ENCODE results near the gene ARSB. TPM values are rescaled to one million over a fixed set of nuclear protein-coding genes. Genes with fewer than 3 reads are reported as not detected.

Gene ARSB
- total and polyA plus RNA-seq, 10 of the 15 experiments (the other 5 are each of a cell fraction or from before 2014, with no cell fraction given): 1.2 to 8.2 (median 6.1) TPM

- ChIA-PET RAD21 (ENCODE audit: unreplicated experiment) (no interaction called here), POLR2A (no interaction called here), CTCF (no interaction called here), SMC1A (ENCODE audit: uncharacterized antibody, unreplicated experiment) (interaction anchor here (0.7 to 1.1 kb wide), 5 partner anchors 17 to 411 kb away, joined by 3 to 4 read pairs (median 3); no protein-coding TSS in a partner anchor)
- WGBS (ENCODE audit: insufficient coverage, insufficient replicate concordance, low lambda C conversion rate, missing lambda C conversion rate): 88% methylated on average over 3 of the region's 3 CpGs
- H3K4me3 ChIP-seq: no peak overlapping the region
- no peak for DNase-seq (ENCODE audit: low read depth, low spot score)
- intact Hi-C loops (cut with micrococcal nuclease; ENCODE audit: unreplicated experiment): loop anchor here (10.0 kb wide), 1 partner anchor 47 kb away; no protein-coding TSS in a partner anchor
- in situ Hi-C loops (cut with MboI): no loop called here
- FAIRE-seq: no peak
- no peak for ATAC-seq
- H3K79me2 ChIP-seq (ENCODE audit: control insufficient read depth, insufficient read depth, low read length): no peaks in the 10 kb centered on the region
- H3K36me3 ChIP-seq (ENCODE audit: control insufficient read depth in 2 of 2, insufficient read depth in 2 of 2, low read length in 1 of 2): no peaks in the 10 kb centered on the region
- H3K27me3 ChIP-seq (replicated peaks in 1 of 2; ENCODE audit: control insufficient read depth in 2 of 2, insufficient read depth in 2 of 2, low read length in 1 of 2): no peaks in the 10 kb centered on the region
- no peak for TF ChIP-seq CEBPB (IDR thresholded peaks at IDR 0.05; ENCODE audit: borderline replicate concordance in 1 of 2, low read depth in 2 of 2, low read length in 2 of 2)
- no peak for TF ChIP-seq ZBTB40 (IDR thresholded peaks at IDR 0.05; ENCODE audit: borderline replicate concordance)
- TF ChIP-seq RELA (IDR thresholded peaks at IDR 0.05; ENCODE audit: borderline replicate concordance, partially characterized antibody): no peak
- TF ChIP-seq, protein P1, sequence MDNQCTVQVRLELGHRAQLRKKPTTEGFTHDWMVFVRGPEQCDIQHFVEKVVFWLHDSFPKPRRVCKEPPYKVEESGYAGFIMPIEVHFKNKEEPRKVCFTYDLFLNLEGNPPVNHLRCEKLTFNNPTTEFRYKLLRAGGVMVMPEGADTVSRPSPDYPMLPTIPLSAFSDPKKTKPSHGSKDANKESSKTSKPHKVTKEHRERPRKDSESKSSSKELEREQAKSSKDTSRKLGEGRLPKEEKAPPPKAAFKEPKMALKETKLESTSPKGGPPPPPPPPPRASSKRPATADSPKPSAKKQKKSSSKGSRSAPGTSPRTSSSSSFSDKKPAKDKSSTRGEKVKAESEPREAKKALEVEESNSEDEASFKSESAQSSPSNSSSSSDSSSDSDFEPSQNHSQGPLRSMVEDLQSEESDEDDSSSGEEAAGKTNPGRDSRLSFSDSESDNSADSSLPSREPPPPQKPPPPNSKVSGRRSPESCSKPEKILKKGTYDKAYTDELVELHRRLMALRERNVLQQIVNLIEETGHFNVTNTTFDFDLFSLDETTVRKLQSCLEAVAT (IDR thresholded peaks at IDR 0.05): no peak
- TF ChIP-seq CBFB (IDR thresholded peaks at IDR 0.05; ENCODE audit: low read depth): no peak
- H3K4me2 ChIP-seq (ENCODE audit: control insufficient read depth, insufficient read depth): no peak overlapping the region
- H4K20me1 ChIP-seq (ENCODE audit: control insufficient read depth, insufficient read depth): no peaks in the 10 kb centered on the region
- no peak overlapping the region for H2AFZ ChIP-seq (ENCODE audit: control insufficient read depth, low read depth, low read length)
- no peak overlapping the region for H3K27ac ChIP-seq (ENCODE audit: control insufficient read depth, insufficient read depth)
- BruUV-seq (replicated peaks): no TSS peak
- no peak overlapping the region for H3K9ac ChIP-seq (ENCODE audit: control insufficient read depth, insufficient read depth, low read length)
- H3K4me1 ChIP-seq (ENCODE audit: control insufficient read depth, insufficient read depth, low read length): peaks cover 1% of the 10 kb centered on the region
- H3K9me3 ChIP-seq (replicated peaks; ENCODE audit: control insufficient read depth, insufficient read depth, low read length): no peaks in the 10 kb centered on the region
These were observed 103.2 kb downstream of the ARSB start for GRCh38 chr5:78881884-78882283.

Data from GM12878 (cell line).